ENCODE results near the gene SCAMP4. TPM values are rescaled to one million over a fixed set of nuclear protein-coding genes. Genes with fewer than 3 reads are reported as not detected.

Gene SCAMP4
- total RNA-seq, 1 experiment from 2014 or later = 69.0 TPM

- no peak overlapping the region for H2BK120ac ChIP-seq (ENCODE audit: low read depth, low read length, poor library complexity, severe bottlenecking)
- H3K23ac ChIP-seq (ENCODE audit: insufficient read length, low read depth, low read length) = no peak overlapping the region
- H3K79me2 ChIP-seq (ENCODE audit: insufficient read depth, low read length) = no peaks in the 10 kb centered on the region
- H2BK20ac ChIP-seq (ENCODE audit: low read depth, low read length, poor library complexity, severe bottlenecking) = no peak overlapping the region
- H3K27ac ChIP-seq (ENCODE audit: insufficient read length, low read depth, low read length) = no peak overlapping the region
- H3K4me2 ChIP-seq (ENCODE audit: insufficient read depth, insufficient read length, low read length) = no peak overlapping the region
- Mint-ChIP-seq H3K4me1 (peaks cover 1 to 6% of the 10 kb centered on the region in 2 experiments; a peak in 1 of 4 replicates), H3K4me3 (no peak overlapping the region), H3K9me3 (peaks cover 14 to 17% of the 10 kb centered on the region in 2 experiments), H3K36me3 (ENCODE audit: insufficient read depth in 1 of 3, low read depth in 3 of 3) (peaks cover 6 to 10% (median 10%) of the 10 kb centered on the region in 3 experiments; a peak in 6 of 7 replicates), H3K27me3 (ENCODE audit: low read depth) (peaks cover 31% of the 10 kb centered on the region), H3K27ac (no peak overlapping the region)
- H2AK5ac ChIP-seq (ENCODE audit: insufficient read length, low read length) = no peak overlapping the region
- no peak for DNase-seq
- H3K27me3 ChIP-seq (ENCODE audit: insufficient read depth, low read length) = no peaks in the 10 kb centered on the region
- H3K14ac ChIP-seq (ENCODE audit: insufficient read depth, low read length) = no peak overlapping the region
- H3K9ac ChIP-seq (ENCODE audit: extremely low read depth, insufficient read length, low read length) = no peak overlapping the region
- TF ChIP-seq CTCF (conservative IDR thresholded peaks at IDR 0.05) = no peak
- no peaks in the 10 kb centered on the region for H3K4me1 ChIP-seq (ENCODE audit: insufficient read depth, low read length)
- WGBS (ENCODE audit: extremely low coverage, insufficient read length, low lambda C conversion rate) = no CpG with 5 or more reads among the region's 8 CpGs
- H3K4ac ChIP-seq (ENCODE audit: low read depth, low read length) = no peak overlapping the region
- H2BK15ac ChIP-seq (ENCODE audit: low read depth, low read length) = no peak overlapping the region
- H4K20me1 ChIP-seq (ENCODE audit: control insufficient read depth, insufficient read depth, insufficient read length) = no peaks in the 10 kb centered on the region
- no peak overlapping the region for H3K18ac ChIP-seq (ENCODE audit: insufficient read length, low read depth, low read length)
- no peak overlapping the region for H4K5ac ChIP-seq (ENCODE audit: insufficient read length, low read depth, low read length)
- H2AFZ ChIP-seq (ENCODE audit: low read length) = no peak overlapping the region
- peaks cover 6% of the 10 kb centered on the region for H3K23me2 ChIP-seq (ENCODE audit: insufficient read length, low read depth, low read length, poor library complexity, severe bottlenecking)
- no peaks in the 10 kb centered on the region for H3K79me1 ChIP-seq (ENCODE audit: insufficient read depth, low read depth, low read length, poor library complexity, severe bottlenecking)
- no peak overlapping the region for H2BK5ac ChIP-seq (ENCODE audit: insufficient read length, low read length)
- H4K91ac ChIP-seq (ENCODE audit: insufficient read length, low read depth, low read length) = no peak overlapping the region
- no peak overlapping the region for H2BK12ac ChIP-seq (ENCODE audit: insufficient read length, low read depth, low read length)
- no peak overlapping the region for H3T11ph ChIP-seq (ENCODE audit: low read length)
- no peak overlapping the region for H4K8ac ChIP-seq (replicated peaks; ENCODE audit: insufficient read length, low read depth, low read length)
- no peaks in the 10 kb centered on the region for H3K9me3 ChIP-seq (ENCODE audit: control insufficient read depth, low read depth, low read length)
- no peak overlapping the region for H3K56ac ChIP-seq (ENCODE audit: insufficient read length, low read depth, low read length)
Measured at GRCh38 chr19:1932395-1932794, 27.2 kb downstream of the SCAMP4 start.

Measured in H9 (cell line).